ENCODE results near the gene GLT8D1.
A peak's percentile ranks its signal among the peaks of the same experiment; 100 is the strongest.

Gene GLT8D1

GRCh38 chr3:52712291-52713212, 7.0 kb upstream of the GLT8D1 start:
- no peak for DNase-seq

GRCh38 chr3:52710512-52710911, 4.9 kb upstream of the GLT8D1 start:
- no peak for DNase-seq

- no peak for DNase-seq
Measured at GRCh38 chr3:52707585-52707984, 2.0 kb upstream of the GLT8D1 start.

- no peak for DNase-seq
Measured at GRCh38 chr3:52705438-52705687, 228 bp downstream of the GLT8D1 start.

DNA sequence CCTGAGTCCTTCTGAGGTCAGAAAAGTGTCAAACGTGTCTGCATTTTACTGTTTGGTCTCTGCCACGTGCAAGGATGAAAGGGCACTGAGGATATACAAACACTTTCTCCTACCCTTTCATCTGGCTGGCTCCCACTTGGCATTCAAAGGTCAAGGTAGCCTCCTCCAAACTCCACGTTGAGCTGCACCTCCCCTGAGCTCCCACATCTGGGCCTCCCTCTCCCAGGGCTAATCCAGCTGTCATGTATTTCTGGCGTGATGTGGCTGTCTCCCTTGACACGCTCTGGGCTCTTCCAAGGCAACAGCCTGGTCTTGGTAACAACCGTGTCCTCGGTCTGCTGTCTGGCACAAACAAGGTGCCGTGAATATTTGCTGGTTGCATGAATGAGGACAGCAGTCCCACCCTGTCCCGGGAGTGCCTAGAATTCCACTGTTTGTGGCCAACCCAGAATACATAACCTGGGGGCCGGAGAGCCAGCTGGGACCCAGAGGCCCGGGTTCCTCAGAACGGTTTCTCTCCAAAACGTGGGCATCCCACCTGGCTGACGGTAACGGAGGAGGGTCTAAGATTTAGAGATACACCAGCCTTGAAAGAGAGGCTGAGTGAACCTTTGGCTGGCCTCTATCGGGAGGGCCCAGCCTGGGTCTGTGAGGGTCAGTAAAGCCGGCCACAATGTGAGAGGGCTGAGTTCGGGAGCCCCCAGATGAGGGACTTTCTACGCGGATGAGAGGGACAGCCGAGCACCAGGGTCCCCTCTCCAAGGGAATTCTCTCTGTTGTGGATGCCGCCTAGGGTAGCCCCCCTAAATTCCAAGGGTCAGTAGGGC, 767 bp downstream of the GLT8D1 start:
- no peak for DNase-seq

DNA sequence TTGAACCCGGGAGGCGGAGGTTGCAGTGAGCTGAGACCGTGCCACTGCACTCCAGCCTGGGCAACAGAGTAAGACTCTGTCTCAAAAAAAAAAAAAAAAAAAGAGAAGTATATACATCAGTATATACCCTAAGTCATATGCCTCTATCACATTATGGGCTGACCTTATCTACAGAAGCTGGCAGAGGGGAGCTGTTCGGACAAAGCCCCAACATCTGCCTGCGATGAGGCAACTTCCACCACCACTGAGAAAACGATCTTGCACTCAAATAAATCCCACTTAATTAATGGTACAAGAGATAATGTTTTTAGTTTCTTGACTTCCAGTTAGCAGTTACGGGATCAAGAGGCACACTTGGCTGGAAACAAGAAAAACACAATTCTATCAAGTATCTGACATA, 2.2 kb downstream of the GLT8D1 start:
- no peak for DNase-seq

GRCh38 chr3:52697632-52697965, 8.0 kb downstream of the GLT8D1 start:
- DNase-seq: no peak

DNA sequence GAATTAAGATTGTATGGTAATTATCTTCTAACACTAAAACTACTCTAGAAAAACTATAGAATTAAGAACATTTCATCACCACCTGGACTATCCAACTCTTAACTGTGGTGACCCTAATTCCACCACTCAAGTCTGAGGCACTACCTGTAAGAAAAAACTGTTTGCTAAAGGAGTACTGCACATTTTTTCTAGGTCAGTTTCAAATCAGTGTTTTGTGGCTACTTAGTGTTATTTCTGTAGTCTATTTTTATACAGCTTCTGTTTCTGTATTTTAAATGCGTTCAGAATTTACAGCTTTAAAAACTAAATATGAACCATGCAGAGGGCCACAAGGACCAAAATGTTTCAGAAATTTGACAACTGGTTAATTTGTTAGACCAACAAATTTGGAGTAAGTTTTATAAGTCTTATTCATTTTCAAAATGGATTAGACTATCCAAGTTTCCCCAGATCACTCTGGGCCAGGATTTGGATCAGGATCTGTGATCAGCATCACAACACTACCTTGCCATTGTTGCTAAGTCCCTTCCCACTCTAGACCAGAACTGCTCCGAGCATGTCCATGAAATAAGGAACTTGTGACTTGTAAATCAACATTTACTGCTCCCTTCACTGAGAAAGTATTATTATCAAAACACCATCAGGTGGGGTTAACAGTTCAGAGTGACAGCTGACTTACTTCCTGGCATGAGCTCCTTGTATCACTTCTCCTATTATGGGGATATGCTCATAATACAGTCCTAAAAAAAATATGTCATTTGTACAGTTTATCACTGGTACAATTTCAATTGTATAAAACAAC, 8.6 kb downstream of the GLT8D1 start:
- no peak for DNase-seq

DNA sequence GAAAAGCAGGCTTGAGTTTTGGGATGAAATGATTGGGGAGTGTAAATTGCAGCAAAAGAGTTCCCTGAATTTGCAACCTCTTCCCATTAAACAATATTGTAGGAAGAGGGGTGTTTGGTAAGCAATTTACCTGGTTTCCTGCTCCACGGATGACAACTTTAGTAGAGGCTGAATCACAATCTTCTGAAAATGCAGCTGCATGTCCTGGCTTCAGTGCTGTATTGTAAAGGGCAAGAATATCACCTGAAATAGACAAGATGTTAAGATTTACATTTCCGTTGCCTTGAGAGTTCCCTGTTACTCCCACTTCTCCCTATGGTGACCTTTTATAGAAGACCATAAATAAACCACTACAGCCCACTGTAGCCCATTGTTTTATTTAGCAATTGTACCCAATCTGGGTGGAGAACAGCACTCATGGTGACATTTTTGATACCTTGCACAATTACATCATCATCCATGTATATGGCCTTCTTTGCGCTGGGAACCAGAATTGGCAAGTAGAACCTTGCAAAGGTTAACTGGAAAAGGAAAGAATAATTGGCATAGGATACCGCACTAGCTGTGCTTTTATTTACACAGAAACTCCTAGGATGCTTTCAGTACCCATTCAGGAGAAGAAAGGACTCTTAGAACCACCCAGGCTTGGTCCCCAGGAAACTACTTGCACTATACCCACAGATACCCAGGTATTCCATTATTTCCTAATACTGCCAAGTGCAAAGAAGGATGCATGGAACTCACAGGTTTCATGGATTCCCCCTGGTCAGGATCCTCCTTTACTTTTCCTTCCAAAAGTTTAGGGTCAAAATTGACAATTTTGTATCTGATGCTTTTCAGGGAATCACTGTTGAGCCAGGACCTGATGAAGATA, 9.6 kb downstream of the GLT8D1 start:
- no peak for DNase-seq

- no peak for DNase-seq
Measured at GRCh38 chr3:52694528-52695189, 10.9 kb downstream of the GLT8D1 start.

DNA sequence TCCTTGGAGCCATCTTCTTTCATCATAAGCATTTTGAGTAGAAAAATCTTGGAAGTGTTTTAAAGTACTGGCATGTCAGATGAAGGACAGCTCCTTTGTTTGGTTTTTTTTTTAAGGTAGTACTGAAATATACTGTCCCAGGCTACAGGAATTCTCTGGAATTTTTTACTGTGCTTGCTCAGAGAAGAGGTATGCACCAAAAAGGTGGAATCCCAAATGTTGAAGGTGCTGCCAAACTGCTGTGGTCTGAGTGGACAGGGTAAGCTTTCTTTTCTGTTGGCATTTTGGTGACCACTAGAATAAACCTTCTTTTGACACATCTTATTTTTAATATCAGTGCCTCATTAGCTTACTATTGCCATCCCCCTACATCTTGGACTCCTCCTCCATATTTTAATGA, 12.5 kb downstream of the GLT8D1 start:
- DNase-seq: no peak

- DNase-seq: no peak
Measured at GRCh38 chr3:52690560-52690959, 15.0 kb downstream of the GLT8D1 start.

DNA sequence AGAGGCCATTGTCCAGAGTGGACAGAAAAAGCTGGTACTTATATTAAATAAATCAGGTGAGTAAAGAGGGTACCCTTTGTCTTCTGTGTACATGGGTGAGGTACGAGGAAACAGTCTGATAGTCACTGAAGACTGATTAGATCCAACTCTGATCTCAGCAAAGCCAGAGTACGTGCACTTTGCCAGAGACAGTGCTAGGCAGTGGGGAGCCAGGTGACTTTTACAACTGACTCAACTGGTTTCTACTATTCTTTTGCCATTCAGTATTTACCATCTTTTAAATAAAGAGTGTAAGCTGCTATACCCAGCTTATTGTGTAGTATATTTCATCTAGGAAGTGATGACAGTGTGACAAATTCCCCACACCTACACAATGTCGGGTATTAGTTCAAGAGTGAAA, 16.4 kb downstream of the GLT8D1 start:
- no peak for DNase-seq

GRCh38 chr3:52688266-52688665, 17.3 kb downstream of the GLT8D1 start:
- DNase-seq: no peak

GRCh38 chr3:52685709-52686691, 19.6 kb downstream of the GLT8D1 start, which contains the start of the genes GNL3 and PBRM1:
TSS of gene GNL3 (plus strand) at chr3:52686032. CDS start at chr3:52686093, 61 bp downstream.
TSS of gene PBRM1 (minus strand) at chr3:52685913.
- peak; percentile 86 for DNase-seq

GRCh38 chr3:52685285-52685708, 20.3 kb downstream of the GLT8D1 start:
- peak; percentile 68 for DNase-seq

- no peak for DNase-seq
Measured at GRCh38 chr3:52684184-52684583, 21.4 kb downstream of the GLT8D1 start.

- no peak for DNase-seq
Measured at GRCh38 chr3:52683611-52684010, 22.0 kb downstream of the GLT8D1 start.

DNA sequence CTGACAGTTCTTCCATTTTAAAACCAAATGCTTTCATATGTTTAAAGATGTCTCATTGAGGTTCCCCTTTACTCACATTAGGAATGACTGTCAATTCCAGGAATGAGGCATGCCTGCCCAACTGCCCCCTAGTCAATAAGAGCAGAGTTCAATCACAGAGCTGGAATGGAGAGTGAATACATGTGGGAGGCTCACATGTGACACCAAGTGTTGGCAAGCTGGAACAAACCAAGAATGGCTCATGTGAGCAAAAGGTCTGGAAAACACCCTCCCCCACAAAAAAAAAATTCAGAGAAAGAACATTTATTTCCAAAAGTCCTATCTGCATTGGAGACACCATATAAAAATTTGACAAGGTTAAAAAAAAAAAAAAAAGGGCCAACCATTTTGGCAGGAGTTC, 23.6 kb downstream of the GLT8D1 start:
- DNase-seq: no peak

- DNase-seq: no peak
Measured at GRCh38 chr3:52681596-52681995, 24.0 kb downstream of the GLT8D1 start.
